HG02981 (cell line): ENCODE measurements around the gene CLEC20A.

Source experiments
- ATAC-seq: cut with Tn5 transposase; IDR thresholded peaks from one replicate; pipeline ENCODE4 v1.9.1; 2021; ENCODE audit warnings: mild to moderate bottlenecking, moderate library complexity; ENCODE audit not compliant: unreplicated experiment

The CLEC20A gene

DNA sequence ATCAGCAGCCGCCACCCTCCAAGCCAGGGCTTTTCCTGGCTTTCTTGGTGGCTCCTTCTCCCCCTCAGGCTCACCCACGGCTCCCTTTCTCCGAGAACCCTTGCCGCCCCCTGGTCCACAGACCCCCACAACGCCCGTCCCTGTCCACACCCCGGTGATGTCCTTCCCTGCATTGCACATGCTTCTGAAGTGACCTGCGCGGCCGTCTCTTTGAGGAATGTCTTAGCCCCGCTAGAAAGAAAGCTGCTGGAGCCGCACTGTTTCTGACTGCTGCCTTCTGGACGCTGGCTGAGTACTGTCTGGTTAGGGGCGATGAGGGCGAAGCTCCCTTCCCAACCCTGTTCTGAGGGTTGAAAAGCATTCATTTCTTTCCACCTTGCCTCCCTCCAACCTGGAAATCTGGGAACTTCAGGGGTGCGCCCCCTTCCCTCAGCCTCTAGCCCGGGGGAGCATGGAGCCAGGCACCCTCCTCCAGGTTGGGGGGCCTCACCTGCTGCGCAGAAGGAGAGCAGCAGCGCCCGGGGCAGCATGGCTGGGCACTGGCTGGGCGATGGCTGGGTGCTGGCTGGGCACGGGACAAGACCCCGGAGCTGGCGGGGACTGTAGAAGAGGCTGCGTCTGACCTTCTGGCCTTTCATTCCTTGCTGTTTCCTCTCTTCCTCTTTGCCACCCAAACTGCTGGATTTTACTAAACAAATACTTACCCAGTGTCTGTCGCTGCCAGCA is at the start of gene CLEC20A:
TSS of gene CLEC20A (minus strand) at position 555 of the 726 bp plus-strand sequence. CDS start at position 530, 25 bp downstream.
- no peak for ATAC-seq

DNA sequence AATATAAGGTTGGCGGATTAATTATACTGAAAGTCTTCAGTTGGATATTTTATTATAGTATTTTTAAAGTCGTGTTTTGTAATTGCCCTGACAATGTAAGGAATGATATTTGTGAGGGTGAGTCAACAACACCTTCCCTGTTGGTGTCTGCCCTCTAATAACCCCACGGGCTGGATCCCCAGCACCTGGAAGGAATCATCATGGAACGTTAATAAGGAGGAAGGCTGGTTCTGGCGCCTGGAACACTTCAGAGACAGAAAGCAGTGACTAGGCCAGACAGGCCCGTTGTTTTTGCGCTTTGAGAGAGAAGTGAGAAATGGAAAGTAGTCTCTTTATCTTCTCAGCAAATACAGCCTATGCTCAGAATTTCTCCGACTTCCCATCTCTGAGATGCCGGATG is 47.8 kb upstream of the CLEC20A start:
- no peak for ATAC-seq

- ATAC-seq, result peak; percentile 48
Measured at GRCh38 chr1:178543290-178543607, 46.5 kb upstream of the CLEC20A start.

GRCh38 chr1:178542554-178543289 is 46.0 kb upstream of the CLEC20A start:
- peak; percentile 75 for ATAC-seq

- ATAC-seq, result peak; percentile 25
Measured at GRCh38 chr1:178541829-178542553, 45.2 kb upstream of the CLEC20A start.

DNA sequence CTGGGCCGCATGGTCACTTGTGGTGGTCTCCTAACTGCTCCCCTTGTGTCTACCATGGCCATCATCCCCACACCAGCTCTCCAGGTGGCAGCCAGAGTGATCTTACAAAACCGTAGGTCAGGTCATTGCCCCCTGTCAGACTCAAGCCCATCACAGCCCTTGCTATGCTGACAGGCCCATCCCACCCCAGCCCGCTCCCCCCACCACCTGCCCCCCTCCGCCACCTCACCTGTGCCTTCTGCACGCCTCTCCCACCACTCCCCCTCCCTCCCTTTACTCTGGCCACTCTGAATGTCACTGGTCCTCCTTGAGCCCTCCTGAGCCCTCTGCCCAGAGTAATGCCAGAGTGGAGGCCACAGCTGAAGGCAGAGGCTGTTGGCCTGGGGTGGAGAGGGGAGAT is 44.6 kb upstream of the CLEC20A start:
- no peak for ATAC-seq

- no peak for ATAC-seq
Measured at GRCh38 chr1:178540646-178541045, 43.9 kb upstream of the CLEC20A start.

DNA sequence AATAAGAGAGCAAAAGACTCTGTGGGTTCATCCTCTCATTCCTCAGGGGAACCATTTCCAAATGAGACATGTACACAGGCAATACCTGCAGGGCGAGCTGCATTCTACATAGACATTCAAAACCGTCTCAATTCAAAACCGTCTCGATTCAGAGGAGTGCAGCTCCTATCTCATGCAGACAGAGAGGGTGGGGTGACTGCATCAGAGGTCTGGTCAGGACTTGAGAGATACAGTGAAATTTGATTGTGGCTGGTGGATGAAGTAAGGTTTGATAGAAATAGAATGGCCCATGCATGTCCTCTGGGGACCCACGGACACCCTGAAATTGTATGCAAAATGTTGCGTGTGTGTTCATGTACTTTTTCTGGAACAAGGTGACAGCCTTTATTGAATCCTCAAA is 43.4 kb upstream of the CLEC20A start:
- ATAC-seq, result no peak

DNA sequence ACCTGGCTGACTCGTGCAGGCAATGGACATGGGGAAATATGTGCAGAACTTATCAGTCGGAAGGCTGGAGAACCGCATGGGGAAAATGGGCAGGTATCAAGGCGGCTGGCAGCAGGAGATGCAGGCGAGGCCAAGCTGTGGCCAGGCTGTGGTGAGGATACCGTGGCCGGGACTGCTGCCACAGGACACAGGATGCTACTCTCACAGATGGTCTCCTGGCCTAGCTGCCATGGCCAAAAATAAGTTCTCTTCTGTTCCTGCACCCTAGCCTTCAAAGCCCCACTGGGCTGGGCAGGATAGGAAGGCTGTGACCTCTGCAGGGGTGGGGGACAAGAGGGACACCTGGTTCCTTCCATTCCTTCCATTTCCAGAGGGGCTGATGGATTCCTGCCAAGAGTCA is 42.5 kb upstream of the CLEC20A start:
- ATAC-seq, result no peak

DNA sequence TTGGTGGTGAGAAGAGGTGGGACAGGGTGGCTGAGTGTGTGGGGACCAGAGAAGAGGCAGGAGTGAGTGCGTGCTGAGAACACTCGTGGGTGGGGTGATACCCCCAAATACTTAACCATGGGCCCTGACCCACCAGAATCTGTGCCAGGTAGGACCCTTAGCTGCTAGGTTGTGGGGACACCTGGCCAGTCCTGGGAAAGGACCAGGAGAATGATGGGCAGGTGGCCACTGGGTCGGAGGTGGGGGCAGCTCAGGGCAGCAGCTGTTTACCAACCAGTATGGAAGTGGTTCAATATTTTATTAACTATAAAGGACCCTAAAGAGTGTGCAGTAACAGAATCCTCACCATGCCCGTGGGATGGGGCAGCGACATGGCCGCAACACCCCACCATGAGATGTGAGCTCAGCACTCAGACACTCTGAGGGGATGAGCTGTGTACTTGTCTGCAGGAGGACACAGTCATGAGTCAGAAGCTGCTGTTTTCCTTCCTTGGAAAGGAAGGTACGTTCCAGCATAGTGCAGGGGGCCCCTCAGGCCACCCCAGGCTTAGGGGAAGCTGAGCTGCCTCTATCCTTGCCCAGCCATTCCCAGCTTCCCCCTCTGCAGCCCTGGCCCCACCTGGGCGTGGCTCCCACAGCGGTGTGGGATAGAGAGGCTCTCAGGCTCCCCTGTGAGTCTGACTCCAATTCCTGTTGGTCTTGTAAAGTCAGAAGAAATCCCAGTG is 41.6 kb upstream of the CLEC20A start:
- no peak for ATAC-seq

- ATAC-seq, result no peak
Measured at GRCh38 chr1:178537382-178538090, 40.8 kb upstream of the CLEC20A start.

DNA sequence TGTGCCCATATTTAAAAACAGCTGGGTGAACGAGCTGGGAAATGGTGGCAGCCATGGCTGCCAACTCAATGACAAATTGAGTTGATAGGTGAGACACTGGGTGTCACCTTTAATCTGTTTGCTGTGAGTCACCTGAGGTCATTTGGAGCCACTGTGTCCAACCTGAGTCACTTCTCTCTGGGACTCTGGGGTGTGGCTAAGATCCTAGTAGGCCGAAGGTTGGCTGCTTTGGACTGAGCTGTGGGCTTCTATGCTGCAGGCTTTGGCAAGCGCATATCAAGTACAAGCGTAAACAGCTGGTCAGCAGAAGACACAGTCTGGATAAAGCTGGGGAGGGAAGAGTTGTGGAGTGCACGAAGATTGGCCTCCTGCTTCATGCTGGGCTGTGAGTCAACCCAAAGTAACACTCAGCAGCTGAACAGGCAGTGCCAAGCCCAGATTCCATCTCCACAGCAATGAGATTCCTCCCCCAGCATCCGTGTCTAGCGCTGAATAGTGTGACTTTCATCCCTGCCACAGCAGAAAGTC is 40.1 kb upstream of the CLEC20A start:
- ATAC-seq, result no peak

DNA sequence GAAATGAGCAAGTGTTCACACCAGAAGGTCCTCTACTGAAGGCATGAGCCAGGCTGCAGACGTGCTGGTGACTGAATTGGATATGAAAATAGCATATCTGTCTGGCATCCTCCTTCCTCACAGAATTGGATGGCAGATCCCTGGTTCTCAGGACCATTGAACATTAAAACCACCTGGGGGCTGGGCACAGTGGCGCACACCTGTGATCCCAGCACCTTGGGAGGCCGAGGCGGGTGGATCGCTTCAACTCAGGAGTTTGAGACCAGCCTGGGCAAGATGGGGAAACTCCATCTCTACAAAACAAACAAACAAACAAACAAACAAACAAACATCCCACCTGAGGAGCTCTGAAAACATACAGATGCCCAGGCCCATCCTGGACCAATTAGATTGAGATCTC is 39.6 kb upstream of the CLEC20A start:
- no peak for ATAC-seq

GRCh38 chr1:178534137-178534868 is 37.5 kb upstream of the CLEC20A start:
- no peak for ATAC-seq

- no peak for ATAC-seq
Measured at GRCh38 chr1:178533121-178533946, 36.6 kb upstream of the CLEC20A start.

DNA sequence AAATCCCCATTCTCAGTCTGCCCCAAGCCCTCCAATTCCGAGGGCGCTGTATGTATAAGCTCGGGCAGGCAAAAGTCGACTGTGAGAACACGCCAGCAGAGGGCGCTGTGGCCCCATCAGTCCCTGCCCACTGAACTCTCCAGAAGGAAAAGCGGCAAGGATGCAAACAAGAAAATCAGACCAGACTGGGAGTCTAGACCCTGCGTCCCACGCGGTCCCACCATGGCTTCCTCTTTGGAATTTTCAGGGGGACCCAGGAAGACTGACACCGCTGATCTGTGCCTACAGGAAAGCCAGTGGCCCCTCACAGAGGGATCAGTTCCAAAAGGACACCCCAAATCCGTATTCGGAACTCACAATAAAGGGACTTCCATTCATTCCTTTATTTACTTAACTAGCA is 35.6 kb upstream of the CLEC20A start:
- peak; percentile 83 for ATAC-seq

DNA sequence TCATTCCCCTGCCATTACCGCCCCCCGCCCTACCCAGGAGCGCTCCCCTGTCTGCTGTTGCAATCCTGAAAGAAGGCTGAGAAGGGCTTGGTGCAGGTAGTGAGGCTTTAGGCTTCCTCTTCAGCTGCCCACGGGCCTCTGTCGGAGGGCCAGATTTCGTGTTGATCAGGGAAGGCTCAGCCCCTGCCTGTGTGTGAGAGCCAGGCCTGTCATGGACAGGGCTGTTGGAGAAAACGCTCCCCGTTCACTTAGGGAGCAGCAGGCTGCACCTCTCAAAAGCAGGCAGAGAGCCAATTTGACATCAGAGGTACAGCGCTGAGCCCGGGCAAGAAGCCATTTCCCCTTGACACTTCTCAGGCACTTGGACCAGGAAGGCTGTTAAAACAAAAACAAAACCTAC is 35.1 kb upstream of the CLEC20A start:
- peak; percentile 16 for ATAC-seq

GRCh38 chr1:178530502-178530901 is 33.7 kb upstream of the CLEC20A start:
- no peak for ATAC-seq

GRCh38 chr1:178530037-178530402 is 33.3 kb upstream of the CLEC20A start:
- no peak for ATAC-seq
